HCT116 (cell line): Measurements from ENCODE around the gene MDP1. TPM values are rescaled to one million over a fixed set of nuclear protein-coding genes. Genes with fewer than 3 reads are reported as not detected.

Experiments
- ATAC-seq: fragments of 200-7000 bp; cut with Tn5 transposase; 2 replicates; pipeline ENCODE4 v1.9.1; 2020; ENCODE audit warnings: mild to moderate bottlenecking, moderate library complexity
- BruUV-seq: library from RNA; stranded (reverse); fragments of 400-500 nt; replicated peaks from 2 replicates; lab custom pipeline; 2021; lab: Mats Ljungman, UMichigan
- CTCF ChIA-PET: fragments of 300-600 bp; sonication (Branson Sonifier 250); formaldehyde crosslinking; loops from one replicate; lab custom pipeline; 2021; ENCODE audit warnings: antibody characterized with exemption; lab: Charles Lee
- POLR2A ChIA-PET: fragments of 300-600, 350-600 bp; sonication (Branson Sonifier 250); formaldehyde crosslinking; loops from one replicate; lab custom pipeline; 2021; ENCODE audit warnings: antibody characterized with exemption; lab: Charles Lee
- RAD21 ChIA-PET, 2 experiments: fragments of 300-600 bp; sonication (Branson Sonifier 250); formaldehyde crosslinking; loops; one replicate each; lab custom pipeline; 2023; ENCODE audit warnings: low total read pairs in 2 of 2; ENCODE audit not compliant: uncharacterized antibody in 2 of 2, unreplicated experiment in 2 of 2, low non-redundant PET in 1 of 2; lab: Charles Lee
- DNase-seq: peaks from one replicate; pipeline ENCODE4 v3.0.0-alpha.2; 2010; ENCODE audit warnings: low read depth, low spot score
- H2AFZ ChIP-seq: fragments of 200-600 bp; shearing (Covaris generic), sonication (generic); 2 replicates; pipeline ENCODE4 v1.6.1; 2017; ENCODE audit warnings: low read depth, mixed run types, mixed read lengths, antibody characterized with exemption, low read length; ENCODE audit not compliant: poor library complexity, severe bottlenecking
- H3K27ac ChIP-seq: 2 replicates; pipeline ENCODE4 v1.5.1; 2012; ENCODE audit warnings: low read depth, low read length
- H3K27me3 ChIP-seq: fragments of 200-600 bp; sonication (generic); 2 replicates; pipeline ENCODE4 v1.6.1; 2016; ENCODE audit warnings: mixed run types, low read length, mixed read lengths; ENCODE audit not compliant: insufficient read depth
- H3K36me3 ChIP-seq, 2 experiments: fragments of 200-500 bp in 1 of 2; fragments of 200-600 bp in 1 of 2; sonication (Bioruptor generic) in 1 of 2; sonication (generic) in 1 of 2; 2 replicates each; pipeline versions ENCODE4 v1.5.1 to v1.6.1; 2014 to 2016; ENCODE audit warnings: low read length in 2 of 2, inconsistent platforms in 1 of 2, mixed read lengths in 1 of 2, mixed run types in 1 of 2; ENCODE audit not compliant: insufficient read depth in 2 of 2, control insufficient read depth in 1 of 2
- H3K4me1 ChIP-seq, 2 experiments: fragments of 200-600 bp in 1 of 2; sonication (generic) in 1 of 2; 2 replicates each; pipeline versions ENCODE4 v1.5.1 to v1.6.1; 2012 to 2017; ENCODE audit warnings: low read length in 2 of 2, inconsistent platforms in 1 of 2, mild to moderate bottlenecking in 1 of 2, mixed read lengths in 1 of 2, mixed run types in 1 of 2, moderate library complexity in 1 of 2; ENCODE audit not compliant: insufficient read depth in 2 of 2, control insufficient read depth in 1 of 2
- H3K4me2 ChIP-seq: fragments of 200-600 bp; sonication (generic); 2 replicates; pipeline ENCODE4 v1.6.1; 2017; ENCODE audit warnings: mixed run types, low read length, mixed read lengths
- H3K4me3 ChIP-seq, 2 experiments: fragments of 200-600 bp in 1 of 2; sonication (generic) in 1 of 2; replicated peaks in 1 of 2; 2 replicates each; pipeline ENCODE4 v1.5.1; 2011 to 2016; ENCODE audit warnings: low read length in 2 of 2, control low read depth in 1 of 2, low read depth in 1 of 2, mild to moderate bottlenecking in 1 of 2, mixed read lengths in 1 of 2, mixed run types in 1 of 2
- H3K79me2 ChIP-seq: fragments of 200-600 bp; sonication (generic); 2 replicates; pipeline ENCODE4 v1.6.1; 2017; ENCODE audit warnings: mild to moderate bottlenecking, mixed run types, low read length, moderate library complexity, mixed read lengths; ENCODE audit not compliant: insufficient read depth
- H3K9ac ChIP-seq: fragments of 200-600 bp; sonication (generic); 2 replicates; pipeline ENCODE4 v1.6.1; 2016; ENCODE audit warnings: low read length, mixed read lengths
- H3K9me2 ChIP-seq: fragments of 200-600 bp; sonication (generic), shearing (Covaris generic); 2 replicates; pipeline ENCODE4 v1.6.1; 2017; ENCODE audit warnings: mixed run types, mild to moderate bottlenecking, moderate library complexity; ENCODE audit not compliant: insufficient read depth
- H3K9me3 ChIP-seq, 2 experiments: fragments of 200-500 bp in 1 of 2; fragments of 200-600 bp in 1 of 2; sonication (Bioruptor generic) in 1 of 2; sonication (generic) in 1 of 2; 2 replicates each; pipeline ENCODE4 v1.6.1; 2014 to 2017; ENCODE audit warnings: low read length in 2 of 2, mixed read lengths in 2 of 2, inconsistent platforms in 1 of 2, low read depth in 1 of 2, mild to moderate bottlenecking in 1 of 2, mixed run types in 1 of 2, moderate library complexity in 1 of 2; ENCODE audit not compliant: control insufficient read depth in 1 of 2, insufficient read depth in 1 of 2
- H4K20me1 ChIP-seq: fragments of 200-600 bp; sonication (generic), shearing (Covaris generic); 2 replicates; pipeline ENCODE4 v1.6.1; 2017; ENCODE audit warnings: mixed run types, mild to moderate bottlenecking, moderate library complexity; ENCODE audit not compliant: insufficient read depth
- ATF3 ChIP-seq: IDR thresholded peaks from 2 replicates; pipeline ENCODE4 v1.6.1; 2012
- CBX3 ChIP-seq: IDR thresholded peaks from 2 replicates; pipeline ENCODE4 v1.6.1; 2012; ENCODE audit warnings: low read depth
- CEBPB ChIP-seq: IDR thresholded peaks from 2 replicates; pipeline ENCODE4 v1.6.1; 2012; ENCODE audit warnings: low read depth
- CTCF ChIP-seq, 3 experiments: fragments of 200-600 bp in 1 of 3; sonication (generic) in 1 of 3; IDR thresholded peaks in 2 of 3; conservative IDR thresholded peaks in 1 of 3; 2 replicates each; pipeline ENCODE4 v1.5.1; 2012 to 2017; ENCODE audit warnings: low read depth in 2 of 3, low read length in 2 of 3, antibody characterized with exemption in 1 of 3, borderline replicate concordance in 1 of 3, control low read depth in 1 of 3, mild to moderate bottlenecking in 1 of 3, mixed read lengths in 1 of 3, mixed run types in 1 of 3, moderate library complexity in 1 of 3; ENCODE audit not compliant: insufficient read depth in 1 of 3
- EGR1 ChIP-seq: IDR thresholded peaks from 2 replicates; pipeline ENCODE4 v1.6.1; 2012; ENCODE audit warnings: low read depth
- ELF1 ChIP-seq: IDR thresholded peaks from 2 replicates; pipeline ENCODE4 v1.6.1; 2012; ENCODE audit warnings: low read depth, borderline replicate concordance
- EZH2 ChIP-seq: fragments of 200-600 bp; sonication (generic); IDR thresholded peaks from 2 replicates; pipeline ENCODE4 v1.6.1; 2017; ENCODE audit warnings: antibody characterized with exemption, mixed run types
- EZH2phosphoT487 ChIP-seq: fragments of 200-600 bp; IDR thresholded peaks from 2 replicates; pipeline ENCODE4 v1.6.1; 2018; ENCODE audit warnings: antibody characterized with exemption, borderline replicate concordance
- FOSL1 ChIP-seq: IDR thresholded peaks from 2 replicates; pipeline ENCODE4 v1.6.1; 2012; ENCODE audit warnings: low read depth
- JUND ChIP-seq: IDR thresholded peaks from 2 replicates; pipeline ENCODE4 v1.6.1; 2012
- MAX ChIP-seq: IDR thresholded peaks from 2 replicates; pipeline ENCODE4 v1.6.1; 2012
- POLR2AphosphoS5 ChIP-seq: IDR thresholded peaks from 2 replicates; pipeline ENCODE4 v1.6.1; 2011; ENCODE audit warnings: mild to moderate bottlenecking, low read depth, low read length, moderate library complexity
- RAD21 ChIP-seq: IDR thresholded peaks from 2 replicates; pipeline ENCODE4 v1.6.1; 2012; ENCODE audit warnings: low read depth, mild to moderate bottlenecking
- REST ChIP-seq: IDR thresholded peaks from 2 replicates; pipeline ENCODE4 v1.6.1; 2012; ENCODE audit warnings: low read depth
- SP1 ChIP-seq: IDR thresholded peaks from 2 replicates; pipeline ENCODE4 v1.6.1; 2012; ENCODE audit warnings: low read depth
- SRF ChIP-seq: IDR thresholded peaks from 2 replicates; pipeline ENCODE4 v1.6.1; 2012; ENCODE audit warnings: low read depth
- TCF7L2 ChIP-seq: IDR thresholded peaks from 2 replicates; pipeline ENCODE4 v1.7.0; 2011; ENCODE audit warnings: borderline replicate concordance, inconsistent platforms; ENCODE audit not compliant: insufficient read depth, insufficient read length; ENCODE audit errors: extremely low read depth
- ZBTB33 ChIP-seq: IDR thresholded peaks from 2 replicates; pipeline ENCODE4 v1.6.1; 2011; ENCODE audit warnings: mild to moderate bottlenecking, low read length, moderate library complexity; ENCODE audit not compliant: insufficient replicate concordance; ENCODE audit errors: extremely low read depth
- ZFX ChIP-seq: fragments of 450-650 bp; IDR thresholded peaks from 2 replicates; pipeline ENCODE4 v1.6.1; 2017
- ZNF274 ChIP-seq: fragments of 200-500 bp; sonication (Bioruptor generic); IDR thresholded peaks from 2 replicates; pipeline ENCODE4 v1.6.1; 2014; ENCODE audit warnings: mild to moderate bottlenecking, low read depth, low read length, inconsistent platforms
- intact Hi-C: fragments of 100-400 bp; cut with micrococcal nuclease; formaldehyde crosslinking; loops from 2 replicates; pipeline ENCODE4 v1.10.0; 2022
- total RNA-seq: library from RNA; stranded (reverse); gene quantifications from one replicate; pipeline ENCODE4 v1.2.1, GENCODE V29; 2021; ENCODE audit not compliant: unreplicated experiment

MDP1 gene
- total RNA-seq, 1 experiment from 2014 or later = 15.9 TPM

GRCh38 chr14:24177891-24178290 lies 38.0 kb downstream of the MDP1 start:
- no peak for TF ChIP-seq ATF3
- TF ChIP-seq EZH2phosphoT487 = no peak
- no peak for TF ChIP-seq CTCF (IDR thresholded peaks at IDR 0.05 in 2 of 3, conservative IDR thresholded peaks at IDR 0.05 in 1 of 3; ENCODE audit: borderline replicate concordance in 1 of 3, insufficient read depth in 1 of 3, low read depth in 2 of 3, low read length in 2 of 3)
- TF ChIP-seq MAX = no peak
- no peak for TF ChIP-seq SP1
- TF ChIP-seq ZNF274 = no peak
- TF ChIP-seq POLR2AphosphoS5 = no peak
- no peak for TF ChIP-seq ZBTB33
- TF ChIP-seq TCF7L2 = no peak
- no peak for TF ChIP-seq SRF
- no peak for TF ChIP-seq CEBPB
- TF ChIP-seq CBX3 = no peak
- TF ChIP-seq RAD21 = no peak
- TF ChIP-seq EGR1 = no peak
- TF ChIP-seq FOSL1 = no peak
- TF ChIP-seq EZH2 = no peak
- no peak for TF ChIP-seq JUND
- no peak for TF ChIP-seq REST
- no peak for TF ChIP-seq ZFX
- no peak for TF ChIP-seq ELF1
- RAD21 ChIA-PET = no interaction called here
- H3K36me3 ChIP-seq = peaks cover 16 to 27% of the 10 kb centered on the region in 2 experiments; a peak in 3 of 4 replicates
- BruUV-seq = no TSS peak
- H3K4me3 ChIP-seq = no peak overlapping the region
- H3K9ac ChIP-seq = no peak overlapping the region
- peak; percentile 14; the same call in 1 of the 2 replicates for ATAC-seq
- H3K27me3 ChIP-seq = no peaks in the 10 kb centered on the region
- H3K27ac ChIP-seq = no peak overlapping the region
- no peaks in the 10 kb centered on the region for H3K9me3 ChIP-seq
- POLR2A ChIA-PET = no interaction called here
- no peaks in the 10 kb centered on the region for H4K20me1 ChIP-seq
- no peaks in the 10 kb centered on the region for H3K79me2 ChIP-seq
- CTCF ChIA-PET = no interaction called here
- no peak for DNase-seq
- intact Hi-C loops = no loop called here
- no peak overlapping the region for H2AFZ ChIP-seq
- H3K4me1 ChIP-seq = no peaks in the 10 kb centered on the region
- H3K9me2 ChIP-seq = no peaks in the 10 kb centered on the region
- H3K4me2 ChIP-seq = no peak overlapping the region
